Right lobe of liver (tissue), 6 donors: ENCODE measurements around the gene GHR. TPM values are rescaled to one million over a fixed set of nuclear protein-coding genes. Genes with fewer than 3 reads are reported as not detected.
A peak's percentile ranks its signal among the peaks of the same experiment; 100 is the strongest.
"Not testable (repeated sequence)": the region's sequence is repeated elsewhere in the genome, so short reads cannot be mapped to it uniquely, and the experiment has no call there.

ENCODE experiments used
- ATAC-seq, 4 donors: fragments of 200-7000 bp; cut with Tn5 transposase; one replicate each; pipeline ENCODE4 v1.9.1; 2020; ENCODE audit warnings: mild to moderate bottlenecking in 4 of 4, moderate library complexity in 4 of 4
- DNase-seq, 3 donors: peaks; one replicate each; pipeline ENCODE4 v3.0.0-alpha.2; 2020
- H3K27ac ChIP-seq, 3 donors: fragments of 200-600 bp; one replicate each; pipeline ENCODE4 v1.8.0; 2022
- H3K27me3 ChIP-seq, 2 donors: fragments of 200-600 bp; one replicate each; pipeline ENCODE4 v1.8.0; 2022
- H3K36me3 ChIP-seq, 4 donors: fragments of 200-600 bp; sonication (generic) in 1 of 4; one replicate each; pipeline versions ENCODE4 v1.5.1 to v1.8.0; 2017 to 2022; ENCODE audit warnings: control low read depth in 1 of 4
- H3K4me1 ChIP-seq, 4 donors: fragments of 200-600 bp; sonication (generic) in 1 of 4; one replicate each; pipeline versions ENCODE4 v1.5.1 to v1.8.0; 2017 to 2022; ENCODE audit warnings: control low read depth in 1 of 4
- H3K4me3 ChIP-seq, 3 donors: fragments of 200-600 bp; one replicate each; pipeline ENCODE4 v1.8.0; 2022
- H3K9me3 ChIP-seq, 4 donors: fragments of 200-600 bp; sonication (generic) in 1 of 4; one replicate each; pipeline versions ENCODE4 v1.5.1 to v1.8.0; 2017 to 2022; ENCODE audit warnings: control low read depth in 1 of 4
- POLR2A ChIP-seq: fragments of 450-650 bp; IDR thresholded peaks from one replicate; pipeline ENCODE4 v1.6.1; 2017; ENCODE audit warnings: antibody characterized with exemption, mild to moderate bottlenecking
- WGBS: methylation state at CpG from one replicate; pipeline ENCODE4 v1.1.6; 2018; ENCODE audit warnings: low coverage, low lambda C conversion rate; ENCODE audit not compliant: insufficient coverage; ENCODE audit errors: missing lambda C conversion rate; 5-methylcytosine and 5-hydroxymethylcytosine counted together
- intact Hi-C, 2 donors: fragments of 100-400 bp; cut with DNase I; formaldehyde crosslinking; loops; one replicate each; pipeline versions ENCODE4 v1.11.2 to v1.14.1; 2022
- total RNA-seq, 6 experiments: library from RNA; depleted of rRNA in 2 of 6; stranded (reverse); fragments of >200 nt in 2 of 6; fragmentation: NEBNext Ultra II Directional in 3 of 6; extraction: Animal tissue kit (Norgen Biotek cat#: 25700) in 3 of 6; gene quantifications; one replicate each; pipeline versions ENCODE4 v1.1.0 to v1.2.4, GENCODE V29; 2016 to 2023
- TF ChIP-seq, protein P1 (sequence below), 4 donors: fragments of 200-600 bp in 3 of 4; fragments of 450-650 bp in 1 of 4; IDR thresholded peaks; one replicate each; pipeline versions ENCODE4 v1.5.1 to v1.8.0; 2016 to 2022; ENCODE audit warnings: antibody characterized with exemption in 4 of 4, mild to moderate bottlenecking in 2 of 4
- donor health status: DM: no; HTN: yes; CAD: no.
- donor health status: DM: no; HTN: no; CAD: no.
- donor health status: DM: no; HTN: no; CAD: no.
- donor health status: DM: no; HTN: yes; CAD: no.
- donor health status: DM: no; HTN: yes; CAD: no.

The GHR gene
- total RNA-seq, 6 experiments from 2014 or later = 25.9 to 90.7 (median 71.9) TPM

DNA sequence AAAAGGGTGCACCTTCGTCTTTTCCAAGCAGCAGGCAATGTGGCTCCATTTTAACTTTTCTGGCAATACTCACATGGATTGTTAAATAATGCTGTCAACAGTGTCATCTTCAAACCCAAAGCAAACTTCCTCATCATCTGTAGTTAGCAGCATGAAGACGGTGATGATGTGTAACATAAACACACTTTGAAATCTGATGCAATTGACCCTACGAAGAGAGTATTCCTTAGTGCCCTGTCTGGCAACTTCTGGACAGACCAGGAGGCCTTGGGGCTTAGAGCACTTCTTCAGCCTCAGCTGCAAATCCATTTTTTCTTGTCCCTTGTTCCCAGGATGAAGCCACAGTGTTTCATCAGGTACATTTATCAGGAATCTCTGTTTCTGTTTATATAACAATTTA is 149.1 kb downstream of the GHR start:
- ATAC-seq (no peak), DNase-seq (no peak)
- intact Hi-C loops = no loop called here
- 68% methylated on average over 2 of the region's 3 CpGs for WGBS
- Histone ChIP-seq H3K9me3 (no peaks in the 10 kb centered on the region), H3K36me3 (no peaks in the 10 kb centered on the region), H3K27ac (peak overlapping the region in 2 of 3 donors; percentile 18 to 65), H3K4me1 (peaks cover 0 to 58% (median 27%) of the 10 kb centered on the region in 4 donors), H3K4me3 (no peak overlapping the region), H3K27me3 (no peaks in the 10 kb centered on the region)
- TF ChIP-seq, protein P1, sequence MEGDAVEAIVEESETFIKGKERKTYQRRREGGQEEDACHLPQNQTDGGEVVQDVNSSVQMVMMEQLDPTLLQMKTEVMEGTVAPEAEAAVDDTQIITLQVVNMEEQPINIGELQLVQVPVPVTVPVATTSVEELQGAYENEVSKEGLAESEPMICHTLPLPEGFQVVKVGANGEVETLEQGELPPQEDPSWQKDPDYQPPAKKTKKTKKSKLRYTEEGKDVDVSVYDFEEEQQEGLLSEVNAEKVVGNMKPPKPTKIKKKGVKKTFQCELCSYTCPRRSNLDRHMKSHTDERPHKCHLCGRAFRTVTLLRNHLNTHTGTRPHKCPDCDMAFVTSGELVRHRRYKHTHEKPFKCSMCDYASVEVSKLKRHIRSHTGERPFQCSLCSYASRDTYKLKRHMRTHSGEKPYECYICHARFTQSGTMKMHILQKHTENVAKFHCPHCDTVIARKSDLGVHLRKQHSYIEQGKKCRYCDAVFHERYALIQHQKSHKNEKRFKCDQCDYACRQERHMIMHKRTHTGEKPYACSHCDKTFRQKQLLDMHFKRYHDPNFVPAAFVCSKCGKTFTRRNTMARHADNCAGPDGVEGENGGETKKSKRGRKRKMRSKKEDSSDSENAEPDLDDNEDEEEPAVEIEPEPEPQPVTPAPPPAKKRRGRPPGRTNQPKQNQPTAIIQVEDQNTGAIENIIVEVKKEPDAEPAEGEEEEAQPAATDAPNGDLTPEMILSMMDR (IDR thresholded peaks at IDR 0.05) = no peak
- no peak for TF ChIP-seq POLR2A

DNA sequence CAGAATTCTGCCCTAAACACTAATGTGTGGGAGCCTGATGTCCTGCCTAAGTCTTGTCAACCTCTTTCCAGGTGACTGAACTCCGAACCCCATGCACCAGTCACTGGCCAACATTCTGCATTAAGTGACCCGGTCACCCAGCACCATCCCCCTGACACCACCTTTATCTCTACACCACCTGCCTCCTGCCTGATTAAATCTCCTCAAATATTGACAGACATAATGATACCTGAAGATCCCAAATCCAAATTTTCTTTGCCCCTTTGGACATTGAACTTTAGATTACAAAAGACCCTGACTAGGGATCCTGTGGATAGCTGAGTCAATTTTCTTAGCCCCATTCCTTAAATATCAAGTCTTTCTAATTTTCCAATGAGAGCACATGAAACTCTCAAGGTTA is 150.1 kb downstream of the GHR start:
- peak; percentile 77 to 94 (median 88) for ATAC-seq
- H3K27ac ChIP-seq = peak overlapping the region in 2 of 3 donors; percentile 18 to 65
- peak; percentile 48 to 90 (median 85) for DNase-seq
- no peaks in the 10 kb centered on the region for H3K27me3 ChIP-seq
- peaks cover 0 to 51% (median 23%) of the 10 kb centered on the region in 4 donors for H3K4me1 ChIP-seq
- no peaks in the 10 kb centered on the region for H3K9me3 ChIP-seq
- TF ChIP-seq, protein P1 (IDR thresholded peaks at IDR 0.05) = no peak
- TF ChIP-seq POLR2A = no peak
- H3K4me3 ChIP-seq = no peak overlapping the region
- no peaks in the 10 kb centered on the region for H3K36me3 ChIP-seq
- intact Hi-C loops = no loop called here
- 25% methylated on average over 2 of the region's 2 CpGs for WGBS

DNA sequence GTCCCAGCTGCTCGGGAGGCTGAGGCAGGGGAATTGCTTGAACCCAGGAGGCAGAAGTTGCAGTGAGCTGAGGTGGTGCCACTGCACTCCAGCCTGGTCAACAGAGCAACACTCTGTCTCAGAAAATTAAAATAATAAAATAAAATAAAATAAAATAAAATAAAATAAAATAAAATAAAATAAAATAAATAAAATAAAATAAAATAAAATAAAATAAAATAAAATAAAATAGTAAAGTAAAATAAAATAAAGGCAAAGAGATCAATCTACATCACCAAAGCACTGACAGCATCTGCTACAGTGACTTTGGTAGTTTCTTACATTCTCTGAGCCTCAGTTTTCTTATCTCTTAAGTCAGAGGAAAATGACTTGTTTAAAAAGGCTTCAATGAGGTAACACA is 152.7 kb downstream of the GHR start:
- DNase-seq, H3K27ac ChIP-seq, H3K4me3 ChIP-seq, H3K9me3 ChIP-seq, ATAC-seq, H3K27me3 ChIP-seq, H3K36me3 ChIP-seq, intact Hi-C loops: not testable (repeated sequence)
- peaks cover 0 to 34% (median 16%) of the 10 kb centered on the region in 4 donors for H3K4me1 ChIP-seq
- 100% methylated on average over 1 of the region's 1 CpG for WGBS

DNA sequence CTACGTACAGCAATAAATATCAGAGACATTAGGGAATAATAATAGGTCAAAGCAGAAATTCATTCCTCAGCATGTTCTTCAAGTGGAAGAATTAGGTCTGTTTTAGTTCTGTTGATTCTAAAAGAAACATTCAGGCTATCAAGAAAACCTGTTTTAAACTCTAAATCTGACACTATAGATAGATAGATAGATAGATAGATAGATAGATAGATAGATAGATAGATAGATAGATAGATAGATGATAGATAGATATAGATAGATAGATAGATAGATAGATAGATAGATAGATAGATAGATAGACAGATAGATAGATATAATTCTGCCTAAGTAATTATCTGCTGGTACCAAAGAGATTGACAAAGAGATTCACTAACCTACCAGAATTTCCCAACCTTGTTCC is 155.7 kb downstream of the GHR start:
- DNase-seq, H3K27ac ChIP-seq, intact Hi-C loops, H3K9me3 ChIP-seq, H3K4me3 ChIP-seq, H3K27me3 ChIP-seq, H3K36me3 ChIP-seq, ATAC-seq: not testable (repeated sequence)
- WGBS = 100% methylated on average over 1 of the region's 1 CpG
- peaks cover 0 to 30% (median 13%) of the 10 kb centered on the region in 4 donors for H3K4me1 ChIP-seq

DNA sequence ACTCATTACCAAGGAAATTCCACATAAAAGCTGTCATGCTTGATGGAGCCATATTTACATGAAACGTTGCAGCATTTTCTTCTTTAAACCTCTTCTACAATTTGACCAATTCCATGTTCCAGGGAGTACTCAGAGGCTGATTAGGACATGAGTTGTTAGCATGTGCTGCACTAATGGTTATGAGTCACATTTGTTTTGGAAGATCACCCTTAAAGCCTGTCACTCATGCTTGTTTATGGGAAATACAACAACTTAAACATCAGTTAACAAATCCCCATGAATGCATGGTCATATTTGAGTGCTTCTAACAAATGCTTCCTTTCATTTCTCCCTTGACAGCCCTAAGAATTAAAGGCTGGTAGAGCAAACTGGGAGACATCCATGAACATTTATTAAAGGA is 156.1 kb downstream of the GHR start:
- Histone ChIP-seq H3K4me1 (peaks cover 0 to 30% (median 12%) of the 10 kb centered on the region in 4 donors), H3K9me3 (no peaks in the 10 kb centered on the region), H3K27ac (no peak overlapping the region), H3K4me3 (no peak overlapping the region), H3K27me3 (no peaks in the 10 kb centered on the region), H3K36me3 (no peaks in the 10 kb centered on the region)
- TF ChIP-seq, protein P1 (IDR thresholded peaks at IDR 0.05) = no peak
- TF ChIP-seq POLR2A = no peak
- WGBS = 0% methylated on average over 1 of the region's 1 CpG
- DNase-seq (no peak), ATAC-seq (peak in 1 of 4 donors; percentile 43)
- intact Hi-C loops = no loop called here

DNA sequence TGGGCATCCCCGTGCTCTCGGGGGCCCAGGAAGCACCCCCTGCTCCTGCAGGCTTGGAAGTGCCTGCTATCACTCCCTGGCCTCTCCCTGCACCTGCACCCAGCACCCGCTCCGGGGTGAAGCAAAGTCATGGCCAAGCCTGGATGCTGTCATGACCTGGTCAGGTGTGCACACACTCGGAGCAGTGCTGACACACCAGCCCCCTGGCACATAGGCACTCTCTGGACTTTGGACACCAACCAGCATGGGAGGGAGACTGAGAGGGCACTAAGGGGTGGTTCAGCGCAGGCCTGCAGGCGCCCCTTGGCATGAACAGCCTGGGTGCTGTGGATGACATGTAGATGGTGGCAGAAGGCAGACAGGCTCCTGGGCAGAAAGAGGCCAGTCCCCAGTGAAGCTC is 158.6 kb downstream of the GHR start:
- peak overlapping the region in 2 of 3 donors; percentile 24 to 25 for H3K27ac ChIP-seq
- H3K36me3 ChIP-seq = no peaks in the 10 kb centered on the region
- TF ChIP-seq, protein P1 (IDR thresholded peaks at IDR 0.05) = no peak
- TF ChIP-seq POLR2A = no peak
- H3K9me3 ChIP-seq = no peaks in the 10 kb centered on the region
- DNase-seq (peak; percentile 71 to 87 (median 78)), ATAC-seq (peak; percentile 63 to 81 (median 71))
- no CpG with 5 or more reads among the region's 7 CpGs for WGBS
- no peaks in the 10 kb centered on the region for H3K27me3 ChIP-seq
- no peak overlapping the region for H3K4me3 ChIP-seq
- peaks cover 0 to 41% (median 17%) of the 10 kb centered on the region in 4 donors for H3K4me1 ChIP-seq
- intact Hi-C loops = no loop called here
